ENCODE measurements around the gene MNX1.

Gene MNX1

DNA sequence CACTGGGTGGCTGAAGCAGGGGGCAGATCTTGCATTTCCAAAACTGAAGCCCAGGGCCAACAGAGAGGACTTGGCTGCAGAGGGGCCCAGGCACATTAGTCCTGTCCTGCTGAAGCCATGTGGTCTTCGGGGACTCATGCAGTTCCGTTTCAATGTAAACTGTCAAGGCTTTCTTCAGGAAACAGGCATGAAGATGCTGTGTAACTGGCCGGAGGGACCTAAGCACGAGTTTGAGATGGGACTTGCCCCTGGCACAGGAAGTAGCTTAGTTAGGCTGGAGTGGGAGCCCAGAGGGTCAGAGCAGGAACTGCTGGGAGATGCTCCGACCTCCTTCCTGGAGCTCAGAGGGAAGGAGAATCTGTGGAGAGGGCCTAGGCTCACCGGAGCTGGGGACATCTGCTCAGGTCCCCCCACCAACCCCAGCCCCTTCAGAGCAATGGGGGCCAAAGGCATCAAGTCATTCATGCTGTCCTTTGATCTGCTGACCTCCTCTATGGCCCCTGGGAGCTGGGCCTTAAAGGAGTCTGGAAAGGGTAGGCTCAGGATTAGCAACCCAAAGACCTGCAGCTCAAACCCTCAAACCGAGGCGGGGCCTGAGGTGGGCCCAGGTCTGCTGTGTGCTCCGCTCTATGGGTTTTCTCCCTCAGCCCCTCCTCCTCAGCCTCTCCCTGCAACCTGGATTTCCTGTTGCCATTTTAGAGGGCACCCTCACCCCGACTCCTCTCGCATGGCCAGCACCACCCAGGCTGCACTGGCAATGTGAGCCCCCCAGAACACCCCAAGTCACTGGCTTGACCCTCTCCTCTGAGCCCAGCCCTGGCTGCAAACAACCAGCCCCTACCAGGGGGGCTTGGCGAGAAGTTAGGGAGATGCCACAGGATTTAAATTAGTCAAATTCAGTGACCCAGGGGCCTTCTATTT, 4.4 kb upstream of the MNX1 start:
- DNase-seq = no peak

GRCh38 chr7:157013602-157014549, 3.4 kb upstream of the MNX1 start:
- DNase-seq = no peak

DNA sequence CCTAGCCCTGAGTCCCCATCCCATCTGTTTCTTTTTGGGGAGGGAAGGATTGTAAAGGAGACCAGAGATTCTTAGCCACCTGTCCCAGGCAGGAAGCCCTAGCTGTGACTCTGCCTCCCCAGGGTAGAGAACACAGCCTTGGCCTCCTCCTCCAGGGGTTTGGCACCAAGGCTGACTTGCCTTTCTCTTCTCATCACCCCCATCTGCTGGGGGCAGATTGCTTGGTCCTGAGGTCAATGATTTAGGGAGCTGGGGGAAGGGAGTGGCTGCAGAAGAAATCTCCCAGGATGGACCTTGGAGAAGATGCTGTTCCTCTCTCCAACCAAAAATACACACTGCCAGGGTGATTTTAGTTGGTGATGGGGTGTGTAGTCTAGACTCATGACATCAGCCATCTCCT, 2.6 kb upstream of the MNX1 start:
- DNase-seq = no peak

DNA sequence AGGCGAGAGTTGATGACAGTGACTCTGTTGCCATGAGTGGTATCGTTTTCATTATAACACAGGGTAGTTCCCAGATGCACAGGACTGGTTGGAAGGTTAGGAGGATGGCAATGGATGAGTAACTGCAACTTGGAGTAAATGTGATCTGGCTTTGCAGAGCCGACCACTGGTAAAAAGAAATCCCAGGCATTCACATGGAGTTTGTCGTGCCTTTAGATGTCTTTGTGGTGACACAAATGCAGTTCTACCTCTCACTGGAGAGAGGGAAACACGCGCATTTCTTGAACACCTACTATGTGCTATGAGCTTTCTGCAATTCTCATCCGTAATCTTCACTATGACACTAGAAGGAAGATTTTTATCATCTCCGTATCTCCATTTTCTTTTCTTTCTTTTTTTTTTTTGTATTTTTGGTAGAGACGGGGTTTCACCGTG, 1.7 kb upstream of the MNX1 start:
- no peak for DNase-seq

DNA sequence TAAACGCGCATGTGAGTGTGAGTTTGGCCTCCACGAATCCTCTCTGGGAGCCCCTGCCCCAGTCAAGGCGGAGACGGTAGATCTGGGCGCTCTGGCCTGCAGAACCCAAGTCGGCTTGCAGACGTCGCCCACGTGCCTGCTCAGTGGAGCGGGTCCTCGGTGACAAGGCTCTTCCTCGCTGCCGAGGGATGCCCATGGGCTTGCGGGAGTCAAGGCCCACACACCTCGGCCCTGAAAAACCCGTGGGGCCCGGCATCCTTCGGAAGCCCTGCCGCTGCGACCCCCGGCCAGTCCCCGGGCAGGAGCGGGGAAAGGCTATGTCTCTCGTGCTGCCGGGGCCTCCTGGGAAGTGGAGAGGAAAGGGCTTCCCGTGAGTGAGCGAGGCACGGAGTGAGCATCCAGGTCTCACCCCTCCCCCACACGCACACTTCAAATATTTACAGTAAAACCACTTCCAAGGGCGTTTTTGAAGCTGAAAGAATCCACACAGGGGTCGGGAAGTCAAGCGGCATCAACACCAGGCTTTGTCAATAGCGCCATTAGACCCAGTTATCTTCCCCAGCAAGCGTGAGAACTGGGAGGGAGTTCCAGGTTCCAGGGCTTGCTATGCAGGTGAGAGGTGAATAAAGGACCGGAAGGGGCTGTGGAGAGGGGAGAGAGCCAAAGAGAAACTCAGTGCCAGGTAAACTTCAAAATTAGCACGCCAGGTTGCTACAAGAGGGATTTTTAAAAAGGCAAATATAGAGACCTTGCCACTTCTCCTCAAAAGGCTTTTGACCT, 1.1 kb upstream of the MNX1 start:
- DNase-seq = no peak

- DNase-seq = no peak
Measured at GRCh38 chr7:157009778-157010587, 480 bp downstream of the MNX1 start.

DNA sequence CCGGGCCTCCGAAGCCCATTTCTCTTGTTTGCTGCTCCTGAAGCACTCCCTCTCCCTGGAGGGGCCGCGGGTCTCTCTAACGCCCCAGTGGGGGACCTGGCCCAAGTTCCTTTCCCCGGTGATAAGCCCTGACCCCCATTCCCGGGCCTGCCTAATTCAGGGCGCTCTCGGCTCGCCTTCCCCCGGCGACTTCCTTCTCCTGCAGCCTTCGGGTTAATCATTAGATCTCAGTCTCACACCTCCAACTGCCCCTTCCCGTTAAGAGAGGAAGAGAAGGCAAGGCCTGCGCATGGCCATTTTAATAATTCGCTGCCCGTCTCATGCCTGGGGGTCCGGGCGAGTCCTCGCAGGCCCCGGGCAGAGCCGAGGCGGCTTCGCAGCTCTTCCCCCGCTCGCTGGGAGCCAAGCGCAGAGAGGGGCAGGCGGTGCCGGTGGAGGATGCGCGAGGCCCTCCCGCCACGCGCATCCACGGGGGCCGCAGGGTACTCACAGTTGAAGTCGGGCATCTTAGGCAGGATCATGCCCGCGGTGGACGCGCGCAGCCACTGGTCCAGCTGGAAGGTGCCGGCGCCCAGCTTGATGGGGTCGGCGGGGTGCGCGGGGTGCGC, 1.2 kb downstream of the MNX1 start:
- DNase-seq = no peak

DNA sequence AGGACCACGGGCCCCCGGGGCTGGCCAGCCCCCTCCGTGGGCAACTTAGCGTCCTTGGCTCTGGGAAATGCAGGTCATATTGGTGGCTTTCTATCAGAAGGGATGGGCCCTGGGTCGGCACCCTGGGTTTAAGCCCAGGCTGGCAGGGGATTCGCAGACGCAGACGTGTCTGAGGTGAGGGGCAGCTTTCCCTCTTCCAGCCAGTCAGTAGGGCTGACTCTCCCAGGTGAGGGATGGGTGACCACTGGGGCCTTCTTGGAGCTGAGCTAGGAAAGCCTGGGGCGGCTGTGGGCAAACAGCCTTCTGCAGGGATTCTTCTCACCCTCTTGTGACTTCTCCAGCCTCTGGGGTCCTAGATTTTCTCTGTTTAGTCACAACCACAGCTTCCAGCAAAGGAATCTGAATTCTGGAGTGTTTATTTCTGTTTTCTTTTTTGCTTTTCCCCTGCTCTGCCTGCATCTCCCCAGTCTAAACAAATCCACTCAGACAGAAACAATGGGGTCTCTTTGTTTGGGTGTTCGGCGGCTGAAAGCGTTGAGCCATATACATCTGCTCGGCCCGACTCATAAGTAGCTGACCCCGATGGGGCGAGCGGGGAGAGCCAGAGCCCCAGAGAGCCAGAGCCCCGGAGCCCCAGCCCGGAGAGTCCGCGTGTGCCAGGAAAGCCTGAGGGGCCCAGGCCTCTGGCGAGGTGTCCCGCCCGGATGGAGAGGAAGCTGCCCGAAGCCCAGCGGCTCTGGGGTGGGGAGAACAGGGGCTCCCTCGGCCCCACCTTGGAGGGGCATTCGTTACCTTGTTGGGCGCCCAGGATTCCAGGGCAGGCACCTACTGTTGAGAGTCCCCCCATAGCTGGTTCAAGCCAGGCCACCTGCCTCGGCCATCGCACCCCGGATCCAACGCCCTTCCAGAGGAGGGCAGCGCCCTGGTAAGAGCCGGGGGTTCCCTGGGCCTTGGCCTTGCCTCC, 2.0 kb downstream of the MNX1 start:
- DNase-seq = no peak

DNA sequence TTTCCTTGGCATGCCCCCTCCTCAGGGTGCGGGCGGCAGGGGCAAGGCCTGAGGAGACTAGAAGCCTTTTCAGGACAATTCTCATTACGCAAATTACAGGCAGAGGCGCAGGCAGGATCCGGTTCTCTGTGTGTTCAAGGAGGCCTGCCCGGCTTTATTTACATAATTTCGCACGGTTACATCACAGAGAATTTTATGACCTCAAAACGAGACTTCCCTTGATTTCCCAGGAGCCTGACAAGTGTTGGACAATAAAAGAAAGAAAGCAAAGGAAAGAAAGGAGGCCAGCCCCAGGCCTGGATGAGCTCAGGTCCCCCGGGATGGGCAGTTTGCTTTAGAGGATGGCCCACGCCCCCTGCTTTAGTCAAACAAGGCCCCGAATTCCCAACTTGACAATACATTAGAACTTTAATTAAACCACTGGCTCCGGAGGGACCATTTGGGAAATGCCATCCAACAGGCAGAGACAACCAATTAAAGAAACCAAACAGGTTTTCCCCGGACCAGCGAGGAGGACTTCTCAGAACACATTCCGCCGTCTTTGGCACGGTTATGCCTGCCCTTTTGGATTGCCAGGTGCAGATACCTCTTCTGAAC, 2.9 kb downstream of the MNX1 start:
- no peak for DNase-seq

- DNase-seq = no peak
Measured at GRCh38 chr7:157006829-157007469, 3.5 kb downstream of the MNX1 start.

DNA sequence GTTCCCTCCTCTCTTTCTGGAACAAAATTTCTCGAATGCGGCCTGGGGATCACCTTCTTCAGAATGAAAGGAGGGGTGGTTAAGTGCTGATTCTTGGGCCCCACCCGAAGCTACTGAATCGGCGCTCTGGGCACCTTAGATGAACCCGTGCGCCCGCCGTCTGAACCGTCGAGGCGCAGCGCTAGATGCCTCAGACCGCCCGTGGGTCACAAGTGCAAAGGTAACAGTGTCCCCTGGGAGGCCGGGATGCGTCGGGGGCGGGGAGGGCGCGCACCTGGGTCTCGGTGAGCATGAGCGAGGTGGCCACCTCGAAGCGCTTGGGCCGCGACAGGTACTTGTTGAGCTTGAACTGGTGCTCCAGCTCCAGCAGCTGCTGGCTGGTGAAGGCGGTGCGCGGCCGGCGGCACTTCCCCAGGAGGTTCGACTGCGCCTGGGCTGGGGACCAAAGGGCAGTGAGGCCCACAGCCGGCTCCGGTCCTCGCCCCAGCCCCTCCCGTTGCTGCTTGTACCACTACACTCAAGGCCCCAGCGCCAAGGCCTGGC, 4.2 kb downstream of the MNX1 start:
- DNase-seq = no peak

- DNase-seq = no peak
Measured at GRCh38 chr7:157005456-157006204, 4.8 kb downstream of the MNX1 start.

- no peak for DNase-seq
Measured at GRCh38 chr7:157004521-157005455, 5.7 kb downstream of the MNX1 start.

- DNase-seq = no peak
Measured at GRCh38 chr7:157003756-157004520, 6.5 kb downstream of the MNX1 start.

DNA sequence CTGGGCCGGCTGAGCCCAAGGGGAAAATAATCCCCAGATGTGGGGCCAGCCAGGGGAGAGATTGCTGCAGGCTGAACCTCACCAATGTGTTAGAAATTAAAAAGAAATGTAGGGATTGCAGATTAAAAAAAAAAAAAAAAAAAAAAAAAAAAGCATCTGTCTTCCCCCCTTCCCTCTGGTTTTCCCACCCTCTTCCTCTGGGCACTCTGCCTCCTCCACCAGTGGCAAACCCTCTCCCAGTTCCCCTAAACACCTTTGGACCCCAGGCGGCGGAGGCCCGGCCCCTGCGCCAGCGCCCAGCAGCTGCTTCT, 7.1 kb downstream of the MNX1 start:
- no peak for DNase-seq

GRCh38 chr7:157002819-157003421, 7.5 kb downstream of the MNX1 start:
- DNase-seq = no peak

Measured in activated CD4-positive, alpha-beta T cell treated with anti-CD3 and anti-CD28 coated beads, Interleukin-2, Interleukin-6, amounts not matched to agents 100 ng/mL and 50 ng/mL, durations not matched to agents 16 hours and 8 hours (primary cell).